GM18873 (cell line): ENCODE results near the gene GLTP.
"Not testable (repeated sequence)": the region's sequence is repeated elsewhere in the genome, so short reads cannot be mapped to it uniquely, and the experiment has no call there.

ENCODE experiments used
- ATAC-seq: cut with Tn5 transposase; IDR thresholded peaks from one replicate; pipeline ENCODE4 v1.9.1; 2021; ENCODE audit warnings: mild to moderate bottlenecking, moderate library complexity, moderate number of reproducible peaks; ENCODE audit not compliant: unreplicated experiment, low FRiP score

GLTP gene

GRCh38 chr12:109905301-109905700, 25.0 kb upstream of the GLTP start:
- no peak for ATAC-seq

GRCh38 chr12:109902891-109903418, 22.6 kb upstream of the GLTP start:
- ATAC-seq, result no peak

DNA sequence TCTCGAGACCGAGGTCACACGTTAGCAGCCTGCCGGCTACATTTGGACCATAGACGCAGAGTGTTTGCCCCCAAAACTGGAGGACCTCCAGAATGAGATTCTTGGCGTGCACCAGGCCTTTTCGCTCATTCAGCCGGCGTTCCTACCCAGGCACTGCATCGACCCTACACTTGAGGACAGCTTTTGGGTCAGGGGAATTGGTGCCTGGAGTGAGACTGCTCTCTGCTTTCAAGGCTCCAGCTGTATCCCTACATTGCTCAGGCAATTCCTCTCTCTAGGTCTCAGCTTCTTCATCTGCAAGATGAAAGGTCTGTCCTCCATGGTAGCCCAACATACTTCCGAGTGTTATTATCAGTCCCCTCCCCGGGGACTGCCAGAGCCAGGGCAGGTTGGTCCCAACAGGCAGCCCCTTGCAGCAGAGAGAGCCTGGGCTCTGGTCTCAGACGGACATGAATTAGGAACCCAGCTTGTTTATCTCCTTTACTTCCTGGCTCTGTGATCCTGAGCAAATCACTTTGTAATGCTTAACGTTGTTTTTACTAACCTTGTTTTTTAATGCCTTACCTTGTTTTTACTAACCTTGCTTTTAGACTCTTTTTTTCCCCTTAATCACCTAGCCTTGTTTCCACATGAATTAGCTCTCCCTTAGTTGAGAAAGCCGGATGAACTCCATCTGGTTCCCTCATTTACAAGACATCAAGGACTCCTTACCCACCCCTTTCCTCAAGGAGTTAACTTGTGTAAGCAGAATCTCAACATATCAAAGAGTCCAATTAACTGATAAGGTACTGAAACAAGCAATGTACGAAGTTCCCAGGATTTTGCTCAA, 20.6 kb upstream of the GLTP start:
- no peak for ATAC-seq

DNA sequence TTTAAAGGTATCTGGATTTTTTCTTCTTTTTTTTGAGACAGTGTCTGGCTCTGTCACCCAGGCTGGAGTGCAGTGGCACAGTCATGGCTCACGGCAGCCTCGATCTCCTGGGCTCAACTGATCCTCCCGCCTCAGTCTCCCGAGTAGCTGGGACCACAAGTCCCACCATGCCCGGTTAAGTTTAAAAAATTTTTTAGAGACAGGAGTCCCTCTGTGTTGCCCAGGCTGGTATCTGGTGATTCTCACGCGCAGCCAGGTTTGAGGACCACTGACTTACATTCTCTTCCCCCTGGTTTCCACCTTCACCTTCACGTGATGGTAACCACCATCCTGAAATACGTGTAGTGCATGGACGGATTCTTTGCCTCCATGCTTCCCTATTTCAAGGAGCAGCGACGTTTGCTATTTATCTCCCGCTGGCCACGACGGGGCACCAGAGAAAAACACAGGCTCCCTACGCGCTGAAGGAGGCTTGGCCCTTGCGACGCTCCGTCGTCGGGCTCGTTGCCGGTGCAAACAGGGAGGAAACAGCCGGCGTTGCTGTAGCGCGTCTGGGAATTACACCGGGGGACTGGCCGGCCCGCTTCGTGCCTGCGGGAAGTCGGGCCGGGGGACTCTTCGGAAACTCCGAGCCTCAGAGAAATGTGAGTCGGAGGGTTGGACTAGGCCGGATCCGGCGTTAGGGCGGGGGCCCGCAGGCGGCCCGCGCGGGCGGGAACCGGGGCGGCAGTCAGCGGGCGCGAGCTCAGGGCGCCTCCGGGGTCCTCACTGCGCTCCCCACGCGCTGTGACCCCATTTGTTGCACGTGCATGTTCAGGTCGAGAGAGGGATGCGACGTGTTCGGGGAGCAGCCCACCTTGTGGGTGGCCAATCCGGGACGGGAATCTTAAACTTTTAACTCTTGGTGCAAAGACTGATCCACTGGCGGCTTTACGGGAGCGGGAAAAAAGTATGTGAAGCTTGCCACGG, 19.7 kb upstream of the GLTP start, which contains the start of gene TCHP:
TCHP (plus strand) TSS at position 492 of the 969 bp plus-strand sequence. CDS start 2,753 bp downstream, outside the sequence.
- no peak for ATAC-seq

GRCh38 chr12:109899345-109899744, 19.0 kb upstream of the GLTP start:
- not testable (repeated sequence) for ATAC-seq

- no peak for ATAC-seq
These were observed 16.7 kb upstream of the GLTP start for GRCh38 chr12:109897029-109897428.

DNA sequence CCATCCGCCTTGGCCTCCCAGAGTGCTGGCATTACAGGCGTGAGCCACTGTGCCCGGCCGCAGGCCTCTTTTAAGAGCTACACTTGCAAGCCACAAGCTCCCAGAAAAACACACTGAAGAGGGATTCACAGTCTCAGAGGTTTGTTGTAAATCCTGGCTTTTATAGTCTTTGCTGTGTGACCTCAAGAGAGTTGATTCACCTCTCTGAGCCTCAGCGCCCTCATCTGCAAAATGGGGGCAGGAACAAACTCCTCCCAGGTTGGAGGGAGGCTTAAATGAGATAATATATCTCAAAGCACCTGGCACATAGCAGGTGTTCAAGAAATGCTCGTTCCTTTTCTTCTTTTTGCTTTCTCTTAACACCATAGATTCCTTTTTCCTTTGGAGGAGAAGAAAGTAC, 15.8 kb upstream of the GLTP start:
- ATAC-seq, result no peak

DNA sequence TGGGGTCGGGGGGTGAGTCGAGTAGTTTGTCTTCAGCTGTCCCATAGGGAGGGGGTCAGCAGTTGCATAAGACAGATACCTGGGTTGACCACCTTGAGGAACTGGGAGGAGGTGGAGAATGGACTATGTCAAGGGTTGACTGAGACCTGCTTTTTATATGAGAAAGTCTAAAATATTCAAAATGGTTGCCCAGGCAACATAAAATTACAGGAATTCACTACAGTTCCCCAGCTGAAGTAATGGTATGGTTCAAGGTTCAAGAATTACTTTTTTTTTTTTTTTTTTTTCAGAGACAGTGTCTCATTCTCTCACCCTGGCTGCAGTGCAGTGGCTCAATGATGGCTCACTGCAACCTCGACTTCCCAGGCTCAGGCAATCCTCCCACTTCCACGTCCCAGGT, 14.6 kb upstream of the GLTP start:
- no peak for ATAC-seq

DNA sequence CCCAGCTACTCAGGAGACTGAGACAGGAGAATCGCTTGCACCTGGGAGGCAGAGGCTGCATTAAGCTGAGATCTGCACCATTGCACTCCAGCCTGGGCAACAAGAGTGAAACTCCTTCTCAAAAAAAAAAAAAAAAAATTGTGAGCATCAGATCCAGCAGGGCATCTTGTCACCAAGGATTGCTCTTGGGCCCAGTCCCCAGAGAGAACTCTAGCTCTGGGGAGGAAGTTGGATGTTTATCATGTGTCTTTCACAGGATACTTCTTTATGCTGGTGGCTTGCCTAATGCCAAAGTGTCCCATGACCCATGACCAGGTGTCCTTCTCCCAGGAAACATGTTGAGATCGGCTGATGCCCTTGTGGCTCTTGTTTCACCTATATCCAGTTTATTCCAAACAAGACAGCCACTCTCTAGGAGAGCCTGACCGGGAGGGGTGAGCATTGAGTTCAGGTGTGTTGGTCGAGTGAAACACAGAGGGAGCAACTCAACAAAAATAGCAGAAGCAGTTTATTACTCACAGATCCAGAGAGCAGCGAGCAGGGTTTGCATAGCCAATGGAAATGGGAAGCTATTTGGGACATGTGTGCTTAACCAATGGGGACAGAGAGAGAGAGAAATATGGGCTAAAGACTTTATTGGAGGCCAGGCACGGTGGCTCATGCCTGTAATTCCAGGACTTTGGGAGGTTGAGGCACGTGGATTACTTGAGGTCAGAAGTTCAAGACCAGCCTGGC, 13.1 kb upstream of the GLTP start:
- ATAC-seq, result no peak

DNA sequence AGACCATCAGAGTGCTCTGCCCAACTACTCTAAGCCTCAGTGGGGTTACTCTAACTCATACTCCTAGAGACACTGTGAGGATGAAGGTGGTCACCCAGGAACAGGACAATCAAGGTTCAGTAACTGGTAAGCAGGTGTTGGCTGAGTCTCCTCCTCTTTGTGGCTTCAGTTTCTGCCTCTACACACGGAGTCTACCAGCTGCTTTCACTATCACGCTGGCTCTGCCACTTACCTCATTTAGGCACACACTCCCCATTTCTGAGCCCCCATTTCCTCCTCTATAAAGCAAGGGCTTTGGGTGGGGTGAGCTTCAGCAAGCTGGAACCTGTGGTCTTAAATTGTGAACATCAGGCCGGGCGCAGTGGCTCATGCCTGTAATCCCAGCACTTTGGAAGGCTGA, 12.4 kb upstream of the GLTP start:
- ATAC-seq, result peak; percentile 52

- no peak for ATAC-seq
These were observed 11.9 kb upstream of the GLTP start for GRCh38 chr12:109892165-109892715.

GRCh38 chr12:109891731-109892130, 11.4 kb upstream of the GLTP start:
- not testable (repeated sequence) for ATAC-seq

GRCh38 chr12:109890620-109891170, 10.4 kb upstream of the GLTP start:
- ATAC-seq, result no peak

- no peak for ATAC-seq
These were observed 8.1 kb upstream of the GLTP start for GRCh38 chr12:109888179-109889020.

DNA sequence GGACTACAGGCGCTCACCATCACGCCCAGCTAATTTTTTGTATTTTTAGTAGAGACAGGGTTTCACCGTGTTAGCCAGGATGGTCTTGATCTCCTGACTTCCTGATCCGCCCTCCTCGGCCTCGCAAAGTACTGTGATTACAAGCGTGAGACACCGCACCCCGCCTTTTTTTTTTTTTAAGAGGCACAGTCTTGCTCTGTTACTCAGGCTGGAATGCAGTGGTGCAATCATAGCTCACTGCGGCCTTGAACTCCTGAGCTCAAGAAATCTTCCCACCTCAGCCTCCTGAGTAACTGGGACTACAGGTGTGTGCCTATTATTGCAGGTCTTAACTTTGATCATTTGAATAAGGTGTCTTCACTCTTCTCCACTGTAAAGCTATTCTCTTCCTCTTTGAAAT, 5.3 kb upstream of the GLTP start:
- no peak for ATAC-seq

GRCh38 chr12:109883461-109883860, 3.1 kb upstream of the GLTP start:
- no peak for ATAC-seq

- no peak for ATAC-seq
These were observed 1.4 kb upstream of the GLTP start for GRCh38 chr12:109881752-109882151.

- no peak for ATAC-seq
These were observed 597 bp upstream of the GLTP start for GRCh38 chr12:109880938-109881337.
